ENCODE measurements around the gene NPC2. TPM values are rescaled to one million over a fixed set of nuclear protein-coding genes. Genes with fewer than 3 reads are reported as not detected.

NPC2 gene
- total RNA-seq, 4 donors from 2014 or later = 225 to 510 (median 340) TPM

DNA sequence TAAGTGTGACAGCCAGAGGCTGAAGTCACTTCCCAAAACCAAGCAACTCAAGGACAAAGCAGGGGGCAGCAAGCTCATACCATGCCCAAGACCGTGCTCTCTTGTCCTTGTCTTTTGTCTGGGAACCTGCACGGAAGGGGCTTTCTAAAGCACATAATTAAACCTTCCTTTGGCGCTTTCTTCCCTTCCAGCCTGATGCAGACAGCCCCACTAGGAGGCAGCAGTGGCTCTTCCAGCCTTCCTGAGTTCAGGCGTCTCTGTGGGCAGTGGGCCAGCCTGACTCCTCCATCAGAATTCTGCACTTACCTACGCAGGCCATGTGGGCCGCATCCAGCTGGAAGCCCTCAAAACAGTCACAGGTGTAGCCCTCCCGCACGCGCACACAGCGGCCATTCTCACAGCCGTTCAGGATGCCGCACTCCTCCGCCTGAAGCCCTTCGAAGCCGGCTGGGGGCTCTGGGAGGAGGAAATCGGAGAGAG lies 8.1 kb upstream of the NPC2 start:
- H3K4me3 ChIP-seq = peak overlapping the region in 1 of 4 donors; percentile 12
- H3K27me3 ChIP-seq = no peaks in the 10 kb centered on the region
- H3K9me3 ChIP-seq = no peaks in the 10 kb centered on the region
- peak; percentile 70 to 75 for DNase-seq (ENCODE audit: low spot score in 2 of 2)
- TF ChIP-seq EP300 (IDR thresholded peaks at IDR 0.05) (peak in 1 of 2 donors; percentile 46), POLR2A (IDR thresholded peaks at IDR 0.05) (no peak), CTCF (IDR thresholded peaks at IDR 0.05) (peak; percentile 45 to 81 (median 72))
- H3K27ac ChIP-seq = peak overlapping the region in 2 of 4 donors; percentile 54 to 57
- H3K36me3 ChIP-seq = peaks cover 0 to 63% (median 0%) of the 10 kb centered on the region in 3 donors
- peaks cover 0 to 24% (median 0%) of the 10 kb centered on the region in 4 donors for H3K4me1 ChIP-seq
- WGBS, 2 donors = 26 to 27% methylated on average over 15 to 16 of the region's 16 CpGs

DNA sequence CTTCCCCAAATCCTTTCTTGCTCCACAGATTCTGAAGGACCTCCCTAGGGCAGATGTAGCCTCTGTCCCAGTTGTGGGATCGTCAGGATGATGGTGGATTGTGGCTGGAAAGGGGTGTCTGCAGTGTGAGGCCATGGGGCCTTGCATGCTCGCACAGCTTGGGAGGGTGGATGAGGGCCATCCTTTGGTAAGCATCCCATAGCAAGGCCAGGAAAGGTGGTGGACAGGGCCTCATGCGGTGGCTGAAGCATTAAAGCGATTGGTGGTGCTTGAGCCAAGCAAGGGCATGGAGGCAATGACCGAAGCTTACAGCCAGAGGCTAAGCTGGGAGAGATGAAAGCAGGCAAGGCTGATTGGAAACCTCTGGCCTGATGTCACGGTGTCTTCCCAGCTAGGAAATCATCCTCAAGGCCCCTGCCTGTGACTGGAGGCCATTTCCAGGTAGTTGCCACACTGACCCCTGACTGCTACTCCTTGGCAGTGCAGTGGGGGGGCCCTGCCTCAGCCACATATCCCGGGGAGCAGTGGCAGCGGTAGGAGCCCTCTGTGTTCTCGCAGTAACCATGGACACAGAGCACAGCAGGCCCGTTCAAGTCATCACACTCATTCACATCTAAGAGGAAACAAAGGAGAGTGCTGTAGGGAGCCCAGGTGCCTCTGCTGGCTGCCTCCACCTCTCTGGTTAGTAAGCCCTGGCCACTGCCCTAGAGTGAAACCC lies 7.5 kb upstream of the NPC2 start:
- H3K36me3 ChIP-seq = peaks cover 0 to 58% (median 0%) of the 10 kb centered on the region in 3 donors
- H3K27me3 ChIP-seq = no peaks in the 10 kb centered on the region
- no peak overlapping the region for H3K4me3 ChIP-seq
- H3K9me3 ChIP-seq = no peaks in the 10 kb centered on the region
- 84 to 86% methylated on average over 10 of the region's 10 CpGs for WGBS, 2 donors
- peak overlapping the region in 1 of 4 donors; percentile 57 for H3K27ac ChIP-seq
- TF ChIP-seq POLR2A (IDR thresholded peaks at IDR 0.05) (no peak), EP300 (IDR thresholded peaks at IDR 0.05) (no peak), CTCF (IDR thresholded peaks at IDR 0.05) (no peak)
- H3K4me1 ChIP-seq = peaks cover 0 to 24% (median 0%) of the 10 kb centered on the region in 4 donors
- DNase-seq (ENCODE audit: low spot score in 2 of 2) = no peak

- 49 to 52% methylated on average over 2 of the region's 2 CpGs for WGBS, 2 donors
- H3K27me3 ChIP-seq = no peaks in the 10 kb centered on the region
- no peaks in the 10 kb centered on the region for H3K9me3 ChIP-seq
- peaks cover 0 to 33% (median 16%) of the 10 kb centered on the region in 4 donors for H3K4me1 ChIP-seq
- TF ChIP-seq EP300 (IDR thresholded peaks at IDR 0.05) (no peak), CTCF (IDR thresholded peaks at IDR 0.05) (no peak), POLR2A (IDR thresholded peaks at IDR 0.05) (no peak)
- H3K4me3 ChIP-seq = no peak overlapping the region
- peaks cover 0 to 21% (median 0%) of the 10 kb centered on the region in 3 donors for H3K36me3 ChIP-seq
- no peak for DNase-seq (ENCODE audit: low spot score in 2 of 2)
- H3K27ac ChIP-seq = no peak overlapping the region
Observed at GRCh38 chr14:74495356-74495755, 2.3 kb upstream of the NPC2 start.

DNA sequence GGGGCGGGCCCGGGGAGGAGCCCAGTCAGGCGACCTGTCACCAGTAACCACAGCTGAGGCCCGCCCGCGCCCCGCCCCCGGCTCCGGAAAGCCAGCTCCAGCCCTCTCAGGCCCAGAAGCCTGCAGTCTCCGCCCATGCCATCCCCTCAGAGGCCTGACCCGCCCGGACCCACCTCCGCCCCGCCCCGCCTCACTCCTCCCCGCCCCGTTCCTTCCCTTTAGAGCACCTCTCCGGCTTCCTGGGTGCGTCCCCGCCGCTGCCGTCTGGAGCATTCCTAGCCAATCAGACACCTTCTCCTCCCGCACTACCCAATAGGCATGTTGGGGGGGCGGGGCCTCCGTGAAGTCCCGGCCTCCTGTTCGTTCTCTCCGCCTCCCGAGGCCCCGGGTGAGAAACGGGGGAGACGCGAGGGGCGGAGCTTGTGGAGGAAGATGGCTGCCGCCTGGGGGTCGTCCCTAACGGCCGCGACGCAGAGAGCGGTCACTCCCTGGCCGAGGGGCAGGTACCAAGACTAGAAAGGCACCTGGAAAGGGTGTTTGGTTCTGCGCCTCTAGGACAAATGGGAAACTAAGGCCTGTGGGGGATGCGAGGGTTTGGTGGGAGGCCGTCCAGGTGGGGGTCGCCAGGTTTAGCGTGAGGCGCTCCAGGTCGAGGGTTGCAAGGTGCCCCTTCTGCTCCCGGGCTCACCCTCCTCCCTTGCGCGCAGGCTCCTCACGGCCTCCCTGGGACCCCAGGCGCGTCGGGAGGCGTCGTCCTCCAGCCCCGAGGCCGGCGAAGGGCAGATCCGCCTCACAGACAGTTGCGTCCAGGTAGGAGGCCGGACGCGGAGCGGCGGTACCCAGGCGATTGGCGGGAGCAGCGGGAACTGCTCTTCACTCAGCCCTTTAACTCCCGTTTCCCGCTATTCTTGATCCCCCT lies 497 bp upstream of the NPC2 start, which contains the start of gene ISCA2:
Gene ISCA2, plus strand, starts transcription at position 423 of the 919 bp plus-strand sequence. Its CDS starts 10 bp downstream, at position 433.
- whole genome bisulfite sequencing, 2 donors = 0 to 1% methylated on average over 40 to 48 of the region's 73 CpGs
- H3K4me1 ChIP-seq = peaks cover 0 to 50% (median 19%) of the 10 kb centered on the region in 4 donors
- H3K9me3 ChIP-seq = no peaks in the 10 kb centered on the region

More for the DNA sequence above, 497 bp upstream of the NPC2 start, which contains the start of gene ISCA2:
- TF ChIP-seq POLR2A (IDR thresholded peaks at IDR 0.05) (peak in 1 of 2 donors; percentile 34), EP300 (IDR thresholded peaks at IDR 0.05) (peak in 1 of 2 donors; percentile 46), CTCF (IDR thresholded peaks at IDR 0.05) (peak in 1 of 5 experiments; percentile 4)
- DNase-seq (ENCODE audit: low spot score in 2 of 2) = peak; percentile 98 to 99
- peak within 1 kb of the TSS; percentile 61 to 95 (median 86) for H3K4me3 ChIP-seq
- H3K36me3 ChIP-seq = peaks cover 0 to 16% (median 0%) of the 10 kb centered on the region in 3 donors
- no peaks in the 10 kb centered on the region for H3K27me3 ChIP-seq
- H3K27ac ChIP-seq = peak within 1 kb of the TSS; percentile 85 to 99 (median 92)

Data from tibial nerve (tissue), 4 donors.